Measurements from ENCODE around the gene PLAC9.

- TF ChIP-seq CTCF (IDR thresholded peaks at IDR 0.05) (no peak), POLR2A (IDR thresholded peaks at IDR 0.05) (no peak)
Observed at GRCh38 chr10:80136134-80136571, 3.6 kb downstream of the PLAC9 start.

Measured in lower leg skin (tissue), 3 donors.